Fibroblast of lung (primary cell): ENCODE results near the gene TRIP12. TPM values are rescaled to one million over a fixed set of nuclear protein-coding genes. Genes with fewer than 3 reads are reported as not detected.

ENCODE experiments used
- DNase-seq, 2 donors: peaks; one replicate each; pipeline versions ENCODE4 v3.0.0 to v3.0.0-alpha.2; 2010; ENCODE audit warnings: low read depth in 2 of 2
- H2AFZ ChIP-seq: 2 replicates; pipeline ENCODE4 v1.5.1; 2012; ENCODE audit warnings: low read length, control low read depth, inconsistent platforms
- H3K27ac ChIP-seq: 2 replicates; pipeline ENCODE4 v1.5.1; 2011; ENCODE audit warnings: low read length, control low read depth; ENCODE audit not compliant: insufficient read depth
- H3K27me3 ChIP-seq: 2 replicates; pipeline ENCODE4 v1.5.1; 2011; ENCODE audit warnings: mild to moderate bottlenecking, low read length; ENCODE audit not compliant: control insufficient read depth, insufficient read depth
- H3K36me3 ChIP-seq: 2 replicates; pipeline ENCODE4 v1.5.1; 2011; ENCODE audit warnings: low read length; ENCODE audit not compliant: control insufficient read depth, insufficient read depth
- H3K4me1 ChIP-seq: 2 replicates; pipeline ENCODE4 v1.5.1; 2011; ENCODE audit warnings: low read length; ENCODE audit not compliant: control insufficient read depth, insufficient read depth; ENCODE audit errors: extremely low read depth
- H3K4me2 ChIP-seq: 2 replicates; pipeline ENCODE4 v1.5.1; 2011; ENCODE audit warnings: low read length, control low read depth; ENCODE audit not compliant: insufficient read depth; ENCODE audit errors: extremely low read depth
- H3K4me3 ChIP-seq, 4 experiments: fragments of 200-600 bp in 1 of 4; sonication (generic) in 1 of 4; replicated peaks in 1 of 4; 2 replicates each; pipeline ENCODE4 v1.5.1; 2011 to 2016; ENCODE audit warnings: low read length in 4 of 4, low read depth in 3 of 4, mild to moderate bottlenecking in 3 of 4, control low read depth in 2 of 4, inconsistent platforms in 1 of 4, mixed read lengths in 1 of 4; ENCODE audit not compliant: insufficient read depth in 1 of 4; ENCODE audit errors: control extremely low read depth in 1 of 4
- H3K79me2 ChIP-seq: 2 replicates; pipeline ENCODE4 v1.5.1; 2012; ENCODE audit warnings: mild to moderate bottlenecking, low read length, inconsistent platforms; ENCODE audit not compliant: control insufficient read depth, insufficient read depth
- H3K9ac ChIP-seq: 2 replicates; pipeline ENCODE4 v1.5.1; 2011; ENCODE audit warnings: mild to moderate bottlenecking, low read length, control low read depth; ENCODE audit not compliant: insufficient read depth
- H3K9me3 ChIP-seq: 2 replicates; pipeline ENCODE4 v1.5.1; 2012; ENCODE audit warnings: low read depth, low read length; ENCODE audit not compliant: control insufficient read depth, insufficient read depth
- H4K20me1 ChIP-seq: 2 replicates; pipeline ENCODE4 v1.5.1; 2011; ENCODE audit warnings: low read length; ENCODE audit not compliant: control insufficient read depth, insufficient read depth; ENCODE audit errors: extremely low read depth
- EZH2 ChIP-seq: IDR thresholded peaks from 2 replicates; pipeline ENCODE4 v1.5.1; 2012; ENCODE audit warnings: low read length, control low read depth, mild to moderate bottlenecking; ENCODE audit errors: missing control alignments
- polyA minus RNA-seq: library from RNA; depleted of rRNA, polyadenylated mRNA; stranded (reverse); fragments of >200 nt; gene quantifications from 2 replicates; pipeline ENCODE4 v1.2.3, GENCODE V29; 2011; ENCODE audit warnings: low replicate concordance
- polyA plus RNA-seq, 2 donors: library from polyadenylated mRNA; depleted of rRNA in 1 of 2; stranded (reverse) in 1 of 2; unstranded in 1 of 2; fragments of >200 nt; gene quantifications; 2 replicates each; pipeline ENCODE4 v1.2.1, GENCODE V29; 2011 to 2012; ENCODE audit warnings: missing spikeins in 1 of 2
- total RNA-seq: library from RNA; depleted of rRNA; stranded (reverse); fragments of >200 nt; gene quantifications from 2 replicates; pipeline ENCODE4 v1.2.1, GENCODE V29; 2014
- TF ChIP-seq, protein P1 (sequence below), 2 donors: IDR thresholded peaks in 1 of 2; conservative IDR thresholded peaks in 1 of 2; 1 replicate in 1 of 2; 2 replicates in 1 of 2; pipeline ENCODE4 v1.5.1; 2011 to 2012; ENCODE audit warnings: low read length in 2 of 2, control low read depth in 1 of 2, inconsistent platforms in 1 of 2, low read depth in 1 of 2, mild to moderate bottlenecking in 1 of 2

The TRIP12 gene
- total RNA-seq: 210 and 277 TPM in 2 replicates
- polyA plus RNA-seq: 107 and 122 TPM in 2 replicates
- 108 and 130 TPM in 2 replicates for polyA plus RNA-seq (2012)
- 206 and 232 TPM in 2 replicates for polyA minus RNA-seq

DNA sequence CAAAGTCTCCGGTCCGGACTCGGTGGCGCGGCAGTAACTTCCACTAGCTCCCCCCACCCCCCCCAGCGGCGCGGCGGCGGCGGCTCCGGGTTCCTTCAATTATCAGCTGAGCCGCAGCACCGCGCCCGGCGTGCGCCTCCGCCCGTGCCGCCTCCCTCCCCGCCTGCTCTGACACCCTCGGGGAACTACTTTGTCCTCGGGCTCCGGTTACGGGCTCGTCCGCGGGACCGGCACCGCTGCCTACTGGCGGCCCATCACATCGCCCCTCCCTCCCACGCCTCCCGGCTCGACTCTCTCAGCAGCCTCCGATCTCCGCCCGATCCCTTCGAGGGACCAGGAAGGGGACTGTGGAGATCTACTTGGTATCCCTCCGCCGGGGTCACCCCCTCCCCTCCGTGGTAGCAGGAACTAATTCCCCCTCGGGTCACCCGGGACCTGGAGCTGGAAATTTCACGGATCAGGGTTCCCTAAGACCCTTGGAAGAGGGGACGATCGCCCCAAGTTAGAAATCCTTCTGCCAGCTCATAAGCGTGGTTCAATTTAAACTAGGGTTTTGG lies at the start of gene TRIP12:
TRIP12 (minus strand) TSS at position 118 of the 557 bp plus-strand sequence. CDS start 41,930 bp downstream, outside the sequence.
- H3K27me3 ChIP-seq: no peaks in the 10 kb centered on the region
- H3K9ac ChIP-seq: peak within 1 kb of the TSS; percentile 93
- H3K36me3 ChIP-seq: peaks cover 3% of the 10 kb centered on the region
- TF ChIP-seq, protein P1, sequence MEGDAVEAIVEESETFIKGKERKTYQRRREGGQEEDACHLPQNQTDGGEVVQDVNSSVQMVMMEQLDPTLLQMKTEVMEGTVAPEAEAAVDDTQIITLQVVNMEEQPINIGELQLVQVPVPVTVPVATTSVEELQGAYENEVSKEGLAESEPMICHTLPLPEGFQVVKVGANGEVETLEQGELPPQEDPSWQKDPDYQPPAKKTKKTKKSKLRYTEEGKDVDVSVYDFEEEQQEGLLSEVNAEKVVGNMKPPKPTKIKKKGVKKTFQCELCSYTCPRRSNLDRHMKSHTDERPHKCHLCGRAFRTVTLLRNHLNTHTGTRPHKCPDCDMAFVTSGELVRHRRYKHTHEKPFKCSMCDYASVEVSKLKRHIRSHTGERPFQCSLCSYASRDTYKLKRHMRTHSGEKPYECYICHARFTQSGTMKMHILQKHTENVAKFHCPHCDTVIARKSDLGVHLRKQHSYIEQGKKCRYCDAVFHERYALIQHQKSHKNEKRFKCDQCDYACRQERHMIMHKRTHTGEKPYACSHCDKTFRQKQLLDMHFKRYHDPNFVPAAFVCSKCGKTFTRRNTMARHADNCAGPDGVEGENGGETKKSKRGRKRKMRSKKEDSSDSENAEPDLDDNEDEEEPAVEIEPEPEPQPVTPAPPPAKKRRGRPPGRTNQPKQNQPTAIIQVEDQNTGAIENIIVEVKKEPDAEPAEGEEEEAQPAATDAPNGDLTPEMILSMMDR (conservative IDR thresholded peaks at IDR 0.05 in 1 of 2, IDR thresholded peaks at IDR 0.05 in 1 of 2; ENCODE audit: low read depth in 1 of 2, low read length in 2 of 2): no peak
- TF ChIP-seq EZH2: no peak
- H3K4me1 ChIP-seq: no peaks in the 10 kb centered on the region
- peak; percentile 98 to 99 for DNase-seq
- H3K4me3 ChIP-seq: peak within 1 kb of the TSS; percentile 85 to 97 (median 92)
- H3K9me3 ChIP-seq: no peaks in the 10 kb centered on the region
- no peaks in the 10 kb centered on the region for H4K20me1 ChIP-seq
- peak within 1 kb of the TSS; percentile 98 for H2AFZ ChIP-seq
- H3K4me2 ChIP-seq: peak within 1 kb of the TSS; percentile 78
- H3K27ac ChIP-seq: peak within 1 kb of the TSS; percentile 97
- peaks cover 48% of the 10 kb centered on the region for H3K79me2 ChIP-seq

DNA sequence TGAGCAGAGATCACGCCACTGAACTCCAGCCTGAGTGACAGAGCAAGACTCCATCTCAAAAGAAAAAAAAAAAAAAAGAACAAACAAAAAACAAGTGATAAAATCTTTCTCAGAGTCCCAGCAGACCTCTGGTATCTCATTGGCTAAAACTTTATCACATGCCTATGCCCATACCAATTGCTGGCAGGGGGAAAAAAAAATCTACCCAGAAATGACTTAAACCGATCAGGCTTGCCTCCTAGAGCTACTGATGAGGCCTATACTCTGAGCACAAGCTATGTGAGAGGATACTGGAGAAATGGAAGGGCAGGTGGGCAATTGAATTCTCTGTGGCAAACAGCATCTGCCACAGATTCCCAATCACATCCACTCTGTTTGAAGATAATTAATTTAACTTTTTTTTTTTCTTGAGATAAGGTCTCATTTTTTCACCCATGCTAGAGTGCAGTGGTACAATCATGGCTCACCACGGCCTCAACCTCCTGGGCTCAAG lies 49.5 kb upstream of the TRIP12 start:
- H3K79me2 ChIP-seq: no peaks in the 10 kb centered on the region
- DNase-seq: no peak
- H3K9ac ChIP-seq: no peak overlapping the region
- no peaks in the 10 kb centered on the region for H3K27me3 ChIP-seq
- H3K27ac ChIP-seq: no peak overlapping the region
- H3K9me3 ChIP-seq: no peaks in the 10 kb centered on the region
- H3K36me3 ChIP-seq: no peaks in the 10 kb centered on the region
- no peaks in the 10 kb centered on the region for H4K20me1 ChIP-seq
- H3K4me1 ChIP-seq: no peaks in the 10 kb centered on the region
- H3K4me2 ChIP-seq: no peak overlapping the region
- no peak overlapping the region for H2AFZ ChIP-seq
- no peak overlapping the region for H3K4me3 ChIP-seq
- no peak for TF ChIP-seq EZH2
- TF ChIP-seq, protein P1 (conservative IDR thresholded peaks at IDR 0.05 in 1 of 2, IDR thresholded peaks at IDR 0.05 in 1 of 2; ENCODE audit: low read depth in 1 of 2, low read length in 2 of 2): no peak

DNA sequence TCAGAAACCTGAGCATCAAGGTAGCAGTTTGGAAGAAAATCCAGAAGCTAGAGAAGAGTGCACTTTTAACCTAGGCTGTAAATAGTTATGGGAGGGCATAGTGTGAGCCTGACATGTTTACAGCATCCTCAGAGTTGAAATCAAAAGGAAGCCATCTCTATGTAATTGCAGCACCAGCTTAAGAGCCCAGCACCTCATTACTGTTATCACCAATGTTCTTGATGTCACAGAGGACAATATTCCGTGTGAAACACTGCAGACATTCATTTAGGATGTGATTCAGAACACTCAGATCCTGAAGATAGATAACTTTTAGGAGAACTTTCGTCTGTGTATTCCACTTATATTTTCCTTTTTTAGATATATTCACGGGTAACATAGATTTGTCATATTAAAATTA lies 48.6 kb upstream of the TRIP12 start:
- TF ChIP-seq EZH2: no peak
- TF ChIP-seq, protein P1 (conservative IDR thresholded peaks at IDR 0.05 in 1 of 2, IDR thresholded peaks at IDR 0.05 in 1 of 2; ENCODE audit: low read depth in 1 of 2, low read length in 2 of 2): no peak
- no peak overlapping the region for H3K27ac ChIP-seq
- H4K20me1 ChIP-seq: no peaks in the 10 kb centered on the region
- H3K4me2 ChIP-seq: no peak overlapping the region
- no peaks in the 10 kb centered on the region for H3K79me2 ChIP-seq
- H3K9me3 ChIP-seq: no peaks in the 10 kb centered on the region
- no peak for DNase-seq
- no peaks in the 10 kb centered on the region for H3K4me1 ChIP-seq
- no peak overlapping the region for H3K9ac ChIP-seq
- H3K4me3 ChIP-seq: no peak overlapping the region
- H2AFZ ChIP-seq: no peak overlapping the region
- no peaks in the 10 kb centered on the region for H3K36me3 ChIP-seq
- H3K27me3 ChIP-seq: no peaks in the 10 kb centered on the region
